Measurements from ENCODE around the gene DYNLT2.

DYNLT2 gene

GRCh38 chr6:169710009-169710408, 41.4 kb downstream of the DYNLT2 start:
- peaks cover 17% of the 10 kb centered on the region for H3K4me1 Mint-ChIP-seq
- H3K4me3 Mint-ChIP-seq = no peak overlapping the region
- H3K36me3 Mint-ChIP-seq (ENCODE audit: low read depth) = peaks cover 50% of the 10 kb centered on the region
- H3K9me3 Mint-ChIP-seq = no peaks in the 10 kb centered on the region
- no peak for TF ChIP-seq CTCF (IDR thresholded peaks at IDR 0.05; ENCODE audit: unreplicated experiment in 3 of 3)
- no peaks in the 10 kb centered on the region for H3K27me3 Mint-ChIP-seq (ENCODE audit: low read depth)
- peak overlapping the region in 1 of 3 experiments; percentile 4 for H3K27ac Mint-ChIP-seq

GRCh38 chr6:169709293-169709692, 42.1 kb downstream of the DYNLT2 start:
- Mint-ChIP-seq H3K36me3 (ENCODE audit: low read depth) (peaks cover 45% of the 10 kb centered on the region), H3K4me3 (no peak overlapping the region), H3K9me3 (no peaks in the 10 kb centered on the region), H3K27me3 (ENCODE audit: low read depth) (no peaks in the 10 kb centered on the region), H3K4me1 (peaks cover 21% of the 10 kb centered on the region), H3K27ac (peak overlapping the region in 1 of 3 experiments; percentile 33)
- no peak for TF ChIP-seq CTCF (IDR thresholded peaks at IDR 0.05; ENCODE audit: unreplicated experiment in 3 of 3)

- TF ChIP-seq CTCF (IDR thresholded peaks at IDR 0.05; ENCODE audit: unreplicated experiment in 3 of 3) = no peak
- no peaks in the 10 kb centered on the region for H3K27me3 Mint-ChIP-seq (ENCODE audit: low read depth)
- H3K36me3 Mint-ChIP-seq (ENCODE audit: low read depth) = peaks cover 38% of the 10 kb centered on the region
- H3K4me1 Mint-ChIP-seq = peaks cover 34% of the 10 kb centered on the region
- H3K27ac Mint-ChIP-seq = no peak overlapping the region
- H3K4me3 Mint-ChIP-seq = no peak overlapping the region
- no peaks in the 10 kb centered on the region for H3K9me3 Mint-ChIP-seq
Observed at GRCh38 chr6:169707772-169708171, 43.6 kb downstream of the DYNLT2 start.

DNA sequence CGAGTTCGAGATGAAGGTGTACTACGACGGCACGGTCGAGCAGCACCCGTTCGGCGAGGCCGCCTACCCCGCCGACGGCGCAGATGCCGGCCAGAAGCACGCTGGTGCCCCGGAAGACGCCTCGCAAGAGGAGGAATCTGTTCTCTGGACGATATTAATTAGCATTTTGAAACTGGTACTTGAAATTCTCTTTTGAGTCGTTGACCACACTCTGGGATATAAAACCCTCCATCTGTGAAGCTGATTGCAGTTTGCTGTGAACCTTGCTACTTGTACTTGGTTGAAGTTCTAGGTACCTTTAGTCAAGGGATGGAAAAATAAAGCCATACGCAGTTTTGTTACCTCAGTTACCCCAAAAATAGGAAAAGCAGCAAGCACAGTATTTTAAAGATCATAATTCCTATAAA, 48.5 kb downstream of the DYNLT2 start:
- TF ChIP-seq CTCF (IDR thresholded peaks at IDR 0.05; ENCODE audit: unreplicated experiment in 3 of 3) = no peak
- Mint-ChIP-seq H3K36me3 (ENCODE audit: low read depth) (peaks cover 22% of the 10 kb centered on the region), H3K27ac (peak overlapping the region; percentile 63 to 93 (median 89)), H3K4me3 (peak overlapping the region; percentile 93 to 96 (median 95)), H3K4me1 (peaks cover 51% of the 10 kb centered on the region), H3K27me3 (ENCODE audit: low read depth) (no peaks in the 10 kb centered on the region), H3K9me3 (no peaks in the 10 kb centered on the region)

DNA sequence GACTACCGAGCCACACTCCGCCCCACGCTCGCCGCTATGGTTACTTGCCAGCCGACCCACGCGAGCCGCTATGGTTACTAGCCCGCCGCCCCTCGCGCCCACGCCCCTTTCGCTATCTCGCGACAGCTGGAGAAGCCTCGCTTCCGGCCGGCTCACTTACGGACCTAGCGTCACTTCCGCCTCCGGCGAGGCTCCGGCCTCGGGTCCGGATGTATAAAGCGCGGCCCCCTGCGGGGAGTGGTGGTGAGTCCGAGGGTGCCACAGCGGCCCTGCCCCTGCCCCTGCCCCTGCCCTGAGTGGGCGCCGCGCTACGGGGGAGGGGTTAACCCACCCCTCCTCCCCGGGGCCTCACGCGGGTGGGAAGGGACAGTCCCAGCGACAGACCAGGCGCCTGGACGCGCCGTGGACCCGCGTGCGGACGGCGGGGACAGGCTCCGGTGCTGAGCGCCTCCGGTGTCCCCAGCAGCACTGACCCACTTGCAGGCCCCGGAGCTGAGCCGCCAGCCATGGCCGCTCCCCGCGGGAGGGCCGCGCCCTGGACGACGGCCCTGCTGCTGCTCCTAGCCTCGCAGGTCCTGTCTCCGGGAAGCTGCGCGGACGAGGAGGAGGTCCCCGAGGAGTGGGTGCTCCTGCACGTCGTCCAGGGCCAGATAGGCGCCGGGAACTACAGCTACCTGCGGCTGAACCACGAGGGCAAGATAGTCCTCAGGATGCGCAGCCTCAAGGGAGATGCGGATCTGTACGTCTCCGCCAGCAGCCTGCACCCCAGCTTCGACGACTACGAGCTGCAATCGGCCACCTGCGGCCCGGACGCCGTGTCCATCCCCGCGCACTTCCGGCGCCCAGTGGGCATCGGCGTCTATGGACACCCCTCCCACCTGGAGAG, 49.2 kb downstream of the DYNLT2 start, which contains the start of the genes C6orf120 and WDR27:
C6orf120 (plus strand) TSS at position 173 of the 886 bp plus-strand sequence; CDS start at position 507, 334 bp downstream.
WDR27 (minus strand) TSS at position 76 of the 886 bp plus-strand sequence. CDS start 13,024 bp downstream, outside the sequence.
- no peaks in the 10 kb centered on the region for H3K9me3 Mint-ChIP-seq
- H3K4me1 Mint-ChIP-seq = peaks cover 50% of the 10 kb centered on the region
- H3K27ac Mint-ChIP-seq = peak within 1 kb of the TSS; percentile 70 to 96 (median 93)
- H3K36me3 Mint-ChIP-seq (ENCODE audit: low read depth) = peaks cover 24% of the 10 kb centered on the region
- no peak for TF ChIP-seq CTCF (IDR thresholded peaks at IDR 0.05; ENCODE audit: unreplicated experiment in 3 of 3)
- H3K4me3 Mint-ChIP-seq = peak within 1 kb of the TSS; percentile 96 to 98 (median 96)
- no peaks in the 10 kb centered on the region for H3K27me3 Mint-ChIP-seq (ENCODE audit: low read depth)

All from nephron (organoid).